Activated T-cell treated with anti-CD3 and anti-CD28 coated beads for 1 hour (primary cell): ENCODE data around the gene DPH6.
"Not testable (repeated sequence)": the region's sequence is repeated elsewhere in the genome, so short reads cannot be mapped to it uniquely, and the experiment has no call there.

Experiments
- DNase-seq: peaks from one replicate; pipeline ENCODE4 v3.0.0-alpha.2; 2020; ENCODE audit warnings: low read depth

Gene DPH6

GRCh38 chr15:35329521-35329961, 216.4 kb downstream of the DPH6 start:
- no peak for DNase-seq

GRCh38 chr15:35328836-35329235, 217.1 kb downstream of the DPH6 start:
- not testable (repeated sequence) for DNase-seq

GRCh38 chr15:35327789-35328188, 218.2 kb downstream of the DPH6 start:
- DNase-seq, result no peak

GRCh38 chr15:35325374-35325941, 220.5 kb downstream of the DPH6 start:
- no peak for DNase-seq

GRCh38 chr15:35323141-35323540, 222.8 kb downstream of the DPH6 start:
- DNase-seq, result no peak

- DNase-seq, result no peak
These were observed 224.0 kb downstream of the DPH6 start for GRCh38 chr15:35321926-35322325.

GRCh38 chr15:35320911-35321310, 225.1 kb downstream of the DPH6 start:
- DNase-seq, result no peak
